Immature natural killer cell (primary cell): Measurements from ENCODE around the gene EMILIN2. TPM values are rescaled to one million over a fixed set of nuclear protein-coding genes. Genes with fewer than 3 reads are reported as not detected.
"Not testable (repeated sequence)": the region's sequence is repeated elsewhere in the genome, so short reads cannot be mapped to it uniquely, and the experiment has no call there.

Experiments
- DNase-seq, 3 donors: peaks; one replicate each; pipeline ENCODE4 v3.0.0; 2022; ENCODE audit warnings: mixed read lengths in 1 of 3
- H3K27ac Mint-ChIP-seq, 6 donors: one replicate each; pipeline ENCODE4 v1.8.0; 2020; ENCODE audit warnings: mixed read lengths in 6 of 6, mild to moderate bottlenecking in 5 of 6, inconsistent platforms in 4 of 6, moderate library complexity in 3 of 6
- H3K27me3 Mint-ChIP-seq, 3 donors: one replicate each; pipeline ENCODE4 v1.8.0; 2020 to 2021; ENCODE audit warnings: low read depth in 3 of 3, mild to moderate bottlenecking in 3 of 3, mixed read lengths in 3 of 3, moderate library complexity in 3 of 3, inconsistent platforms in 1 of 3
- H3K36me3 Mint-ChIP-seq, 3 donors: one replicate each; pipeline ENCODE4 v1.8.0; 2020; ENCODE audit warnings: mixed read lengths in 3 of 3, inconsistent platforms in 2 of 3, mild to moderate bottlenecking in 2 of 3
- H3K4me1 Mint-ChIP-seq, 2 donors: one replicate each; pipeline ENCODE4 v1.8.0; 2020; ENCODE audit warnings: inconsistent platforms in 2 of 2, mild to moderate bottlenecking in 2 of 2, mixed read lengths in 2 of 2, moderate library complexity in 1 of 2
- H3K4me3 Mint-ChIP-seq, 5 donors: one replicate each; pipeline ENCODE4 v1.8.0; 2020; ENCODE audit warnings: mild to moderate bottlenecking in 5 of 5, mixed read lengths in 5 of 5, inconsistent platforms in 3 of 5, moderate library complexity in 3 of 5
- H3K9me3 Mint-ChIP-seq, 6 donors: one replicate each; pipeline ENCODE4 v1.8.0; 2020; ENCODE audit warnings: mild to moderate bottlenecking in 6 of 6, mixed read lengths in 6 of 6, inconsistent platforms in 4 of 6, moderate library complexity in 3 of 6
- polyA plus RNA-seq, 3 donors: library from polyadenylated mRNA; unstranded; fragments of 300-500 nt; fragmentation: Illumina TruSeq; gene quantifications; one replicate each; pipeline ENCODE4 v1.2.3, GENCODE V29; 2021

EMILIN2 gene
- polyA plus RNA-seq, 3 donors from 2014 or later, result 3.4 to 9.3 (median 4.4) TPM

- Mint-ChIP-seq H3K9me3 (no peaks in the 10 kb centered on the region), H3K4me3 (no peak overlapping the region)
Measured at GRCh38 chr18:2911533-2911932, 64.7 kb downstream of the EMILIN2 start.

DNA sequence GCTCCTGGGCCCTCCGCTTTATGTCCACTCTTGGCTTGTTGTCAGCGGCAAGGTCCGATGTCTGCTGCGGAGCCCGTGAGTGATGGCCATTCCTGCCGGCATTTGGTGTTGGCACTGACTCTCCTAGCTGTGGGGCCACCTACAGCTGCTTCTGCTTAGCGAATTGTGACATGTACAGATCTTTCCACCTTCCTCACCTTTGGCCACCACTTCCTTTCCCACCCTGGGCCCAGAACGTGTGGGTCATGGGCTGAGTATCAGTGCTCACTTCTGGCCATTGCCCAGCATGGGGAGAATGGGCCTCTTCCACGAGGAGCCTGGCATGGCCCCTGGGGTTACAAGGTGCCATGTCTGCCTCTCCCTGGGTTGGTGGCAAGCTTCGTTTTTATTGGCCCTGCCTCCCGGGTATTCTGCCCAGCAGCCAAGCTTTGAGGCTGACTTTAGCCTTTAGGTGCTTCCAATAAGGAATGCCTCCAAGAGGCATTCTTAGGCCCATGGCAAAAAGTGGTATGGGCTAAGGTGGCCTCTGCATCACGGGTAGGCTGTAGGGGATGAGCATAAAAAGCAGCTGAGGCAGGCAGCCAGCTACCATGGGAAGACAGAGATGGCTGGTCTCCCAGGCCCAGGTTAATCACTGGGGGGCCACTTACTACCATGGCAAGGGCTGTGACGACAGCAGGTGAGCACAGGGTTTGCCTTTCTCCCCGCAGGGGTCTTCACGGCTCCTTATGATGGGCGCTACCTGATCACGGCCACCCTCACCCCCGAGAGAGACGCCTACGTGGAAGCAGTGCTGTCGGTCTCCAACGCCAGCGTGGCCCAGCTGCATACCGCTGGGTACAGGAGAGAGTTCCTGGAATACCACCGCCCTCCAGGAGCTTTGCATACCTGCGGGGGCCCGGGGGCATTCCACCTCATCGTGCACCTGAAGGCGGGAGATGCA is 65.8 kb downstream of the EMILIN2 start:
- peaks cover 21 to 39% of the 10 kb centered on the region in 2 donors for H3K4me1 Mint-ChIP-seq
- peak overlapping the region in 4 of 6 donors; percentile 50 to 68 (median 61) for H3K27ac Mint-ChIP-seq
- no peak overlapping the region for H3K4me3 Mint-ChIP-seq
- DNase-seq, result no peak
- peaks cover 0 to 6% (median 2%) of the 10 kb centered on the region in 3 donors for H3K27me3 Mint-ChIP-seq
- no peaks in the 10 kb centered on the region for H3K9me3 Mint-ChIP-seq
- H3K36me3 Mint-ChIP-seq, result peaks cover 0 to 18% (median 8%) of the 10 kb centered on the region in 3 donors

More at GRCh38 chr18:2911533-2911932, 64.7 kb downstream of the EMILIN2 start:
- DNase-seq, result no peak
- peaks cover 0 to 8% (median 4%) of the 10 kb centered on the region in 3 donors for H3K36me3 Mint-ChIP-seq
- peaks cover 0 to 9% (median 2%) of the 10 kb centered on the region in 3 donors for H3K27me3 Mint-ChIP-seq
- H3K4me1 Mint-ChIP-seq, result peaks cover 19 to 34% of the 10 kb centered on the region in 2 donors
- no peak overlapping the region for H3K27ac Mint-ChIP-seq

DNA sequence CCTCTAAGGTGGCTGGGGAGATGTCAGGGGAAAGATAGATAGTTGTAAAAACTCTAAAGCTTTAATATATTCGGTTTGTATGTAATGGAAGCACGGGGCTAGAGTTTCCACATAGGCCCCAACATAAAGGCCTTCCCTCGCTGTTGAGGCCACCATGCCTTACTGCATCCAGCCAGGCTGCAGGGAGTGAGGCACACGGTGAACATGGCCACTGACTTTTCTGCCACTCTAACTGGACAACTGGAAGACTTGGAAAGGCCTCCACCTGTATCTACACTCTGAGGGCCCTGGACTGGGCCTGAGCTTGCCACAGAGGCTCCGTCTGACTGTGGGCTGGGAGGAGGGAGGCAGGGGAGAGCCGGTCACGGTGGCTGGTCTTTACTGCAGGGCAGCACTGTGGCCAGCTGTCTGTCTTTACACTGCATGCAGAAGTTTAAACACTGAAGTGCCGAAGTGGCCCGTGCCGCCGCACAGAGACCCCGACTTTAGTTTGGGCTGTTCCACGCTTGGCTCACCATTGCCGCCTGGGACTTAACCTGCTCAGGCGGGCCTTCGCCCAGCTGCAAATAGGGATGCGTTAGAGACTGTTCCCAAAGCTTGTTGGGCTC is 66.7 kb downstream of the EMILIN2 start:
- DNase-seq, result no peak
- Mint-ChIP-seq H3K27ac (peak overlapping the region in 3 of 6 donors; percentile 1 to 57 (median 24)), H3K27me3 (peaks cover 0 to 4% (median 0%) of the 10 kb centered on the region in 3 donors), H3K4me3 (no peak overlapping the region), H3K36me3 (peaks cover 0 to 22% (median 8%) of the 10 kb centered on the region in 3 donors), H3K4me1 (peaks cover 21 to 39% of the 10 kb centered on the region in 2 donors), H3K9me3 (no peaks in the 10 kb centered on the region)

DNA sequence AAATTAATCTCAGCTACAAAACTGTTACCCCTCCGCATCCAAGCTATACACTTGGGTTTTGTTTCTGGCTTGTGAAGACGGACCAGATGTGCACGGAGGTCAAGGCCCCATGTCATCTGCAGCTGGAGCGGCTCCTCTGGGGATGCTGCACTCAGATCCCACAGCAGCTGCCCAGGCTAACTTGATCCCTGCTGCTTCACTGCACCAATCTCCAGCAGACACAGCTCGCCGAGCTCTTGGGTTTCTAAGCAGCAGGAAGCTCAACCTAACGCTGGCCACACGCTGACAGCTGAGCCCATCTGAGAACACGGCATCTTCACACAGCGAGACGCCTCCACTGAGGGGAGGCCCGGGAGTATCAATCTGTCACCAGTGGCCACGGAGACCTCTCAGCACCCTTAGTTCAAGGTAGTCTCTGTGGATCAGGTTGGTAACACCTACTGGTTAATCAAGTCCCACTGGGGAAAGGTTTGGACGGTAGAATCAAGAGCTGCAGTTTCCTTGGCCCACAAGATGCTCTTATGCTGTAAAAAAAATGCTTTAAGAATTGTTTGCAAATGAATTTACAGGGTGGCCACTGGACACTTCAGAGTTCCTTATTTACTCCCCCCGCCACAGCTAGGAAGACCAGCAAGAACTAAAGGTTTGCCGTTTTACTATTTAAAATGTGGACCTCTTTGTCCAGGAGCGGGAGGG is 67.5 kb downstream of the EMILIN2 start:
- Mint-ChIP-seq H3K4me3 (no peak overlapping the region), H3K9me3 (no peaks in the 10 kb centered on the region), H3K27ac (no peak overlapping the region), H3K36me3 (peaks cover 0 to 24% (median 8%) of the 10 kb centered on the region in 3 donors), H3K4me1 (peaks cover 21 to 38% of the 10 kb centered on the region in 2 donors), H3K27me3 (peaks cover 0 to 2% (median 0%) of the 10 kb centered on the region in 3 donors)
- DNase-seq, result no peak

DNA sequence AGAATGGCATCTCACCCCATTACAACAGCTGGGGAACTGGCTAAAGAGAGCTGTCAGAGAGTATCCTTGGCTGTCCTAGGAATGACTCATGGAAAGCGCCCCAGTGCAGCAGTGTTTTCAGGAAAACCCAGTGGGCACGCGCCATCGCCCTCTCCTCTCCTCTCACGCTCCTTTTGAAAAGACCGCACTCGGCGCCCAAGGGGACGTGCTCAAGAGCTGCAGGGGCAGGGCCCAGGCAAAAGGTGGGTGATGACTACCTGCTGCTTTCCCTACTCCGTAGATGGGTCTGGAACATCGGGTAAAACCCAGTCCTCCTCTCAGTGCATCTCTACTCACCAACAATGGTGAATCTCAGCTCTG is 68.1 kb downstream of the EMILIN2 start:
- no peak for DNase-seq
- peaks cover 0 to 27% (median 8%) of the 10 kb centered on the region in 3 donors for H3K36me3 Mint-ChIP-seq
- no peak overlapping the region for H3K4me3 Mint-ChIP-seq
- H3K27me3 Mint-ChIP-seq, result peaks cover 0 to 2% (median 0%) of the 10 kb centered on the region in 3 donors
- H3K9me3 Mint-ChIP-seq, result no peaks in the 10 kb centered on the region
- no peak overlapping the region for H3K27ac Mint-ChIP-seq
- H3K4me1 Mint-ChIP-seq, result peaks cover 21 to 38% of the 10 kb centered on the region in 2 donors

GRCh38 chr18:2915486-2915885 is 68.7 kb downstream of the EMILIN2 start:
- Mint-ChIP-seq H3K4me1 (peaks cover 21 to 38% of the 10 kb centered on the region in 2 donors), H3K36me3 (peaks cover 3 to 29% (median 11%) of the 10 kb centered on the region in 3 donors)
- H3K27ac Mint-ChIP-seq, DNase-seq, H3K9me3 Mint-ChIP-seq, H3K27me3 Mint-ChIP-seq, H3K4me3 Mint-ChIP-seq: not testable (repeated sequence)

GRCh38 chr18:2916184-2916583 is 69.4 kb downstream of the EMILIN2 start:
- no peaks in the 10 kb centered on the region for H3K9me3 Mint-ChIP-seq
- peak overlapping the region in 5 of 6 donors; percentile 35 to 86 (median 64) for H3K27ac Mint-ChIP-seq
- H3K4me3 Mint-ChIP-seq, result no peak overlapping the region
- no peak for DNase-seq
- H3K36me3 Mint-ChIP-seq, result peaks cover 7 to 36% (median 18%) of the 10 kb centered on the region in 3 donors
- peaks cover 21 to 31% of the 10 kb centered on the region in 2 donors for H3K4me1 Mint-ChIP-seq
- H3K27me3 Mint-ChIP-seq, result peaks cover 0 to 2% (median 0%) of the 10 kb centered on the region in 3 donors

DNA sequence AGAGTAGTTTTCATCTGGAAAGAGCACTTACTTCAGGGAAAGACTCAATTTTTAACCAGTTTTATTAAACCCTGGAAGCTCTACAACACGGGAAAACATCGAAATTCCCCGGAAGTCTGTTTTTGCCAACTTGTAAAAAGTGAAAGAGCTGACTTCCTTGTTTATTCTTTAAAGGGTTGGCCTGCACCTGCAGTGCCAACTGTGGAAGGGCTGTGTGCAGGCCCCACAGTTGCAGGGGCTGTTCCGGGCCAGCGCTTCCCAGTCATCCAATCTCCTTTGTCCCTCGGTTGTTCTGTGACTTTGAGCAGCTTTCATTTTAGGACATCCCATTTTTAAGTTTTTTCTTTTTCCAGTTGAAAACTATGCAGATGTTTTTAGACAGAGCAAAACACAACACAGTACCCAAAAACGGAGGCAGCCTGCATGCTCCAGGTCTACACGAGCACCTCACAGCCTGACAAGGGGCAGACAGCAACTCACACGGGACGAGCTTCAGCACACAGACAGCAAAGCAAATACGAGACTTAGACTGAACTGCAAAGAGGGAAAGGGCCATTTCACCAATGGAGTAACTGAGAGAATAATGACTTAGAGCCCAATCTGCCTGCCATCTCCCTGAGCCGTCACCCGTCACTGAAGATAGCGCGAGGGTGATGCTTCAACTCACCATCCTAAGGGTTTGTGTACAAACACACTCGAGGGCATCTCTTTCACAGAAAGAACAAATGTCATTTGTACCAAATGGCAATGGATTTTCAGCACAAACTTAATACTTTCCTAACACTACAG is 70.6 kb downstream of the EMILIN2 start:
- peak overlapping the region; percentile 60 to 87 (median 74) for H3K27ac Mint-ChIP-seq
- no peak for DNase-seq
- H3K4me3 Mint-ChIP-seq, result no peak overlapping the region
- peaks cover 18 to 27% of the 10 kb centered on the region in 2 donors for H3K4me1 Mint-ChIP-seq
- H3K9me3 Mint-ChIP-seq, result no peaks in the 10 kb centered on the region
- peaks cover 11 to 45% (median 23%) of the 10 kb centered on the region in 3 donors for H3K36me3 Mint-ChIP-seq
- H3K27me3 Mint-ChIP-seq, result peaks cover 0 to under 1% (median 0%) of the 10 kb centered on the region in 3 donors

DNA sequence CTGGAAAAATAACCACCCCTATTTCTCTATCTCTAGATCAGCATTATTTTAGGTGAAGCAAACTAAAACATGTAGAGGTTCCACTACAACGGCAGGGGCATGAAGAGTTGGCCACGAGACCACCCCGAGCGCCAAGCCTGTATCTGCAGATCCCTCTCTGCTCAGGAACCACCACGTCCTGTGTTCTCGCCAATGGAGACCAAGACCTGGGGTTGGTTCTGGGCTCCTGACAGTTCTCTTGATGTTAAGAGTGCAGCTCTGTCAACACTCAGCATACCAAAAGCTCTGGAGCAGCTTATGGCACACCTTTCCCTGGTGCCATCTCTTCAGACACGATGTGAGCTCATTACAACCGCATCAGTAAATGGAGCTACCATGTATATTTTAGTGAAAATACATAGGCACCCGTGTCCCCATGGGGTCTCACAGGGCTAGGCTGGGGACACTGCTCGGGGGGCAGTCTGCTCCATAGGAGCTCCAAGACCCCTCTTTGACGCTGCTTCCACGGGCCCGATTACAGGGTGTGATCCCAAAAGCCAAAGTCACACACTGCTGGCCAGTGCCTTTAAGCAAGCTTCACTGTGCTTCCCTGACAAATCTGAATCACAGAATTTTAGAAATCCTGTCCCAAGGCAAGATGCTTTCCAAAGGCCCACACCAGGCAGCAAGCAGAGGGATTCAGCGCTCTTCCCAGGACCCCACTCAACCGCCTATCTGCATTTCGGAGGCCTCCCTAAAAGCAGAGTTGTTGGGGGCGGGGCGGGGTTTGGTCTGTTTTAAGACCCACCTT is 72.2 kb downstream of the EMILIN2 start:
- Mint-ChIP-seq H3K4me3 (no peak overlapping the region), H3K36me3 (peaks cover 17 to 51% (median 35%) of the 10 kb centered on the region in 3 donors), H3K27me3 (peaks cover 0 to 1% (median 0%) of the 10 kb centered on the region in 3 donors), H3K9me3 (no peaks in the 10 kb centered on the region), H3K4me1 (peaks cover 16 to 24% of the 10 kb centered on the region in 2 donors), H3K27ac (peak overlapping the region in 5 of 6 donors; percentile 32 to 82 (median 60))
- DNase-seq, result no peak

DNA sequence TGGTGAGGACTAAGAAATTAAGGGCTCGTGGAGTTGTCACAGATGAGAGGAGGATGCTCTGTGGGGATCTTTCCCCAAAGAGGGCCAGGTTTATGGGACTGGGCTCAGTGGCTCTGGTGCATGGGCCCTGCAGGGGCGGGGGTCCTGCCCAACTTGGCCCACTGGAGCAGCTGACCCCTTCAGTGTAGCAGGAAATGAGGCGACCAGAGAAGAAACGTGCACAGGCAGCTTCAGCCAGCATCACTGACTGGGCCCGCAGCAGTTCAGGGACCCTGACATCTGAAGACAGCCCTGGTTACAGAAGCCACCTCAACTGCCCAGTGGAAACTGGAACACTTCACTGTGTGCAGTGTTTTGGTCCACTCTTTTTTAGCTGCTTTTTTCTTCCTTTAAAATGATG is 72.8 kb downstream of the EMILIN2 start:
- no peaks in the 10 kb centered on the region for H3K9me3 Mint-ChIP-seq
- no peak overlapping the region for H3K27ac Mint-ChIP-seq
- peaks cover 0 to 1% (median 0%) of the 10 kb centered on the region in 3 donors for H3K27me3 Mint-ChIP-seq
- H3K4me3 Mint-ChIP-seq, result no peak overlapping the region
- peaks cover 17 to 56% (median 41%) of the 10 kb centered on the region in 3 donors for H3K36me3 Mint-ChIP-seq
- no peak for DNase-seq
- H3K4me1 Mint-ChIP-seq, result peaks cover 16 to 24% of the 10 kb centered on the region in 2 donors

DNA sequence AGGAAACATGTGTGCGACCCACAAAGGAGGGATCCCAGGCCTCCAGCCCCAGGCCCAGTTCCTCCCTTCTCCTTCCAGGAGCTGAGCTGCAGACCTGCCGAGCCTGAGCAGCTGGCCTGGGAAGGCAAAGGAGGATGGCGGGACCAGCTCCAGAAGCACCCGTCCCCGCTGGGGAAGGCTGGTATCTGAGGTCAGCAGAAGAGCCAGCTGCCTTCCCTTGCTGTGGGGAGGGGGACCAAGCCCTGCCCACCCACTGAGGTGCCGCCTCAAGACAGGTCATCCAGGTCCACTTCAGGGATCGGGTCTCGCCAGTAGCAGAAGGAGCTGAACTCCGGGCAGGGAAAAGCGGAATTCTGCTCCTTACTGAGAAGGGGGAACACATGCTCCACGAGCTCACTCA is 73.2 kb downstream of the EMILIN2 start:
- H3K27ac Mint-ChIP-seq, result no peak overlapping the region
- no peaks in the 10 kb centered on the region for H3K9me3 Mint-ChIP-seq
- H3K4me3 Mint-ChIP-seq, result no peak overlapping the region
- H3K4me1 Mint-ChIP-seq, result peaks cover 16 to 24% of the 10 kb centered on the region in 2 donors
- peaks cover 0 to 1% (median 0%) of the 10 kb centered on the region in 3 donors for H3K27me3 Mint-ChIP-seq
- DNase-seq, result no peak
- peaks cover 20 to 60% (median 44%) of the 10 kb centered on the region in 3 donors for H3K36me3 Mint-ChIP-seq
